Stimulated activated CD4-positive, alpha-beta T cell treated with anti-CD3 and anti-CD28 coated beads, Interleukin-2, amount 100 ng/mL, for 4 hours (primary cell): ENCODE measurements around the gene CCDC152.

ENCODE experiments used
- DNase-seq: peaks from one replicate; pipeline ENCODE4 v3.0.0-alpha.2; 2020; ENCODE audit warnings: low read depth

The CCDC152 gene

DNA sequence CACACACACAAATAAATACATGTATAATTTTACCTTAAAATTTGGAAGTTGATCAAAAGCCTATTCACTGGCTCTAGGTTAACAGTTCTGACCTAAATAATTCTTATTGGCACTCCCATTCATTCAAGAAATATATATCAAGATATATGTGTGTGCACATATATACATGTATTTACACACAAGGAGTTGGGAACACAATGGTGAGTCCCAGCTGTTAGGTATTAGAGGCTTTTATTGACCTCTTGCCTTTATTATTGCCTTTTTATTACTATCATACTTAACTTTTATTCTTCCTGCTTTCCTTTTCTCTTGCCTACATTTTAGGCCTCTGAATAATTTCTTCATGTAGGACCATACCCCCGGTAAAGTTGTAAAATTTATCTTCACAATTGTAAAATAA is 25.0 kb downstream of the CCDC152 start:
- DNase-seq = no peak

DNA sequence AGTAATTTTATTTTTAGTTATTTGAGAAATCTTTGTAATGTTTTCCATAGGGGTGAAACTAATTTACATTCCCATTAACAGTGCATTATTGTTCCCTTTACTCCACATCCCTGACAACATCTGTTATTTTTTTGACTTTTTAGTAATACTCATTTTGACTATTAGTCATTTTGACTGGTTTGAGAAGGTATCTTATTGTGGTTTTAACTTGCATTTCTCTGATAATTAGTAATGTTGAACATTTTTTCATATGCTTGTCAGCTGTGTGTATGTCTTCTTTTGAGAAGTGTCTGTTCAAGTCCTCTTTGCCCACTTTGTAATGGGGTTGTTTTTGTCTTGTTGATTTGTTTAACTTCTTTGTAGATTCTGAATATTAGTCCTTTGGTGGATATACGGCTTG is 27.5 kb downstream of the CCDC152 start:
- DNase-seq = no peak

DNA sequence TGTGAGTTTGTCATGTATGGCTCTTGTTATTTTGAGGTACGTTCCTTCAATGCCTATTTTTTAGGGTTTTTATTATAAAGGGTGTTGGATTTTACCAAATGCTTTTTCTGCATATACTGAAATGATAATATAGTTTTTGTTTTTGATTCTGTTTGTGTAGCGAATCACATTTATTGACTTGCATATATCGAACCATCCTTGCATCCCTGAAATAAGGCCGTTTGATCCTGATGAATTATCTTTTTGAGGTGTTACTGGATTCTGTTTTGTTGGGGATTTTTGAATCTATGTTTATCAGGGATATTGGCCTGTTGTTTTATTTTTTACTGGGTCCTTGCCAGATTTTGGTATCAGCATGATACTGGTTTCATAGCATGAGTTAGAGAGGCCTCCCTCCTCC is 29.1 kb downstream of the CCDC152 start:
- no peak for DNase-seq

DNA sequence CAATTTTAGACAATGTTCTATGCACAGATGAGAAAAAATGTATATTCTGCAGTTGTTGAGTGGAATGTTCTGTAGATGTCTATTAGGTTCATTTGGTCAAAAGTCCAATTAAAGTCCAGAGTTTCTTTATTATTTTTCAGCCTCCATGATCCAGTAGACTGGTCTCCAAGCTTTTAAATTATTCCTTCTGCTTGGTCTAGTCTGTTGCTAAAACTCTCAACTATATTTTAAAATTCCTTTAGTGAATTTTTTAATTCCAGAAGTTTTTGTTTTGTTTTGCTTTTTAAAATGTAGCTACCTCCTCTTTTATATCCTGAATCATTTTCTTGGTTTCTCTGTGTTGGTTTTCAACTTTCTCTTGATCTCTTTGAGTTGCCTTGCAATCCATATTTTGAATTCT is 30.5 kb downstream of the CCDC152 start:
- no peak for DNase-seq

DNA sequence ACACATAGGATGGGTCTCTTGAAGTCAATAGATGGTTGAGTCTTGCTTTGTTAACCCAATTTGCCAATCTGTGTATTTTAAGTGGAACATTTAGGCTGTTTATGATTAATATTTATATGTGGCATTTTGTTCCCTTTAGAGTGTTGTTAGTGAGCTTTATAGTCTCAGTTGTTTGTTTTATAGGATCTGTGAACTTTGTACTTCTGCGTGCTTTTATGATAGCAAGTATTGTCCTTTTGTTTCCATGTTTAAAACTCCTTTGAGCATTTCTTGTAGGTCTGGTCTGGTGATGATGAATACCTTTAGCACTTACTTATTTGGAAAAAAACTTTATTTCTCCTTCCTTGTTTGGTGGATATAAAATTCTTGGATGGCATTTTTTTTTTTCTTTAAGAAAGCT is 31.2 kb downstream of the CCDC152 start:
- no peak for DNase-seq

DNA sequence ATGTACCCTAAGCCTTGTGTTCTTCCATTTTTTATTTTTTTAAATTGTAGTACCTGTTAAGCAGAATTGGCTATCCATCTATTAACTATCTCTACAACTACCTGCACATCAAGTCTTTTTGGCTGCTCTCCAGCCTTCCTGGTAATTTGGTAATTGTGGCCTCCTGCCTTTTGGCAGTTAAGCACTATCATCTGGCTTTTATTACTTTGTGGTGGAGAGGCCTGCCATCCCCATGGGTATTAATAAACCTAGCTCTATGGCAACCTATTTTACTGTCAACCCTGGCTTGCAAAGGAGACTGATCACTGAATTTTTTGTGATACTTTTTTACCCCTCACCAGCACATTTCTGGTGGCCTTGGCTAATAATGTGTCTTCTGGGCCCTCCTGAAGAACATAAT is 34.5 kb downstream of the CCDC152 start:
- no peak for DNase-seq

DNA sequence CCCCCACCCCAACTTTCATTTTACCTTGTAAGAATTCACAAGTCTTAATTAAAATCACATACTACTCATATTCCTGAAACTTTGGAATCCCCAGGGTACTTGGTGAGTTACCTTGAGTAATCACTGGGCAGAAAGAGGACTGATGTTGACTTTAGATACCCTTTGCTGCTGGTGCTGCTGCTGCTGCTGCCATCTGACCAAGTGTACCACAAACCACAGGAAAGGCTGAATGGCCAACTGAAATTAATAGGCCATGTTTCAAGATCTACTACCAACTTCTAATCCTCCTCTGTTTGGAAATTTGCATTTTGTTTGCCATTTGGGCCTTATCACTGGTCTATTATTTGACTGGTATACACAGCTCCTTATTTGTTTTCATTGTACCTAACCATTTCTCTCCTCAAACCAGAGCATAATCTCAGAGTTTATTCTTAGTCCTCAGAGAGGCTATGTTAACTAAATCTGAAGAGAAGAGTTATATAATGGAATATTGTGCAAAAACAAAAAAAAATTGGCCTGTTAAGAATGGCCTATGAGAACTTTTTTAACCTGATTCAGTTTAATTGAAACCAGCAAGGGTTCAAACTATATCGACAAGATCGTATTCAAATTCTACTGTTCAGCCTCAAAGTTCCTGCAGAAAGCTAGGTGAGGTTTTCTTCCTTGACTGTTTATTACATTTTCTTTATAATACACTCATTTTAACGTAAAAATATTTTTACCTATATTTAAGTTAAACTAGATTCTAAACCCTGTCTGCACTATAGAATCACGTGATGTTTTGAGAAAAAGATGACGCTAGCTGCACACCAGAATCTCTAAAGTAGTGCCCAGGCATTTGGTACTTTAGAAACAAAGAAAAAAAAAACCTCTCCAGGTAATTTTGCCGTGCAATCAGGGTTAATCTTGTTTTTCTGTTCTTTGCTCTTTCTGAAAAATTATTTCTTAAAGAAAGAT is 41.9 kb downstream of the CCDC152 start:
- no peak for DNase-seq

DNA sequence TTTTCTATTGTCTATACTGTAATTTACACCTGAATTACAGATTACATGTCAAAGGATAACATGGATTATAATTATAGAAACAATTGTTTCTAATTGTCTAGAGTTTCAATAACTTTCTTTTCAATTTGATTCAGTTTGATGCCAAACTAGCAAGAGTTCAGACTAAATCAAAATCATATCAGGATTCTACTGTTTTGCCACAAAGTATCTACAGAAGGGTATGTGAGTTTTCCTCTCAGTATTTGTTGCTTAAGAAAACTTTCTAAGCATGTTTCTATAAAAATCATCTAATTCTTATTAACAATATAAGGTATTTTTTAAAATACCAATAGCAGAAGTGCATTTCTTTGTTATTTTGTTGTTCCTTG is 42.6 kb downstream of the CCDC152 start:
- no peak for DNase-seq

DNA sequence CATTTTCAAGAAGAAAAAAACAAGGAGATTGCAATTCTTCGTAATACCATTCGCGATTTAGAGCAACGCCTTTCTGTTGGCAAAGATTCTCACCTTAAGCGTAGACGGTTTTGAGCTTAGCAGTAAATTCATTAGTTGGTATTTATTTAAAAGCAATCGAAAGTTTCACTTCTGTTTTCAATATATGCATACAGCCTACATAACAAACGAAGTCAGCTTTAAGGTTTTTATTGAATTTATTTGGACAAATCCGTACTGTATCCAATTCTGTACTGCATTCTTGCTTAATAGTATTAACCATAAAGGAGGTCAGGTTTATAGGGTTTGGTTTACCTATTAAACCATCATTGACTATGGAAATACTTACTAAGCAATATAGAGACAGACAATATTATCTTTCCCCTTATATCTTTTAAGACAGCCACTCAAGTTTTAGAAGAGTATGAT is 43.1 kb downstream of the CCDC152 start:
- DNase-seq = no peak

DNA sequence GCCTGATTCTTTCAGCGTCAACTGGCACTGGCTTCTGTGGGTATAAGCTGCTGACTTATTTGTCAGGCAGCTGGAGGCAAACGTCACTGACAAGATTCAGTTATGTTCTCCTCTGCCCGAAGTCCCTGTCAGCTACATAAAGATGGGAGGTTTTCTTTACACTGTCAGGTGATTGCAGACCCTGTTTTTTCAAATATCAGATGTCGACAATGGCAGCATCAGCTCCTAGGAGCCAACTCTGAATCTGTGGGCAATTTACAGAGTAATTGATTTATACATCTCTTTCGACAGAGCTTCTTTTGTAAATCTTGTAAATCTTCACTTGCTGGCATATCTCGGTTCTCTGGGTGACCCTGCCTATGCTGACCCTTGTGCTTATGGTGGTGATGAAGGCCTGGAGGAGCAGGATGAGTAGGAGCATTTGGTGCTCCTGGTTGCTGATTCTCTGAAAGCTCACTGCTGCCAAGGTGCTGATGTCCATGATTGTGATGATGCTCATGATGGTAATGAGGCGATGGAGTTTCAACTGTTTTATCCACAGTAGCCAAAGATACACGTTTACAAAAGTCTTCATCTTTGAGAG is 44.2 kb downstream of the CCDC152 start:
- DNase-seq = no peak

DNA sequence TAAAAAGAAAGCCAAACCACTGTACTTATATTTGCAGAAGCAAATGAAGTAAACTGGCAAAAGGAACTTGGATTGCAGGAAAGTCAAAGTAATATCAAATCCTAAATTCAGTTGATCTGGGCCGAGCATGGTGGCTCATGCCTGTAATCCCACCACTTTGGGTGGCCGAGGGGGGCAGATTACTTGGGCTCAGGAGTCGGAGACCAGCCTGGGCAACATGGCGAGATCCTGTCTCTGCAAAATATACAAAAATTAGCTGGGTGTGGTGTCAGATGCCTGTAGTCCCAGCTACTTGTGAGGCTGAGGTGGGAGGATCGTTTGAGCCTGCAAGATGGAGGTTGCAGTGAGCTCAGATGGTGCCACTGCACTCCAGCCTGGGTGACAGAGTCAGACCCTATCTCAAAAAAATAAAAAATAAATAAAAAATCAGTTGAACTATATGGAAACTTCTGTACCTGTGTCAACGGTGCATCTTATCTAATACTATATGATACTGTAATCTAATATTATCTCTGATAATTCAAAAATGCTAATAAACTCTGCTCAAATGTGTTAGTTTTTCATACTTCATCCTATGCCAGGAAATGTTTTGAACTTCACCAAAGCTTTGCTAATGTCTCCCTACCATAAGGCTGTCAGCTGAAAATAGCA is 45.0 kb downstream of the CCDC152 start:
- no peak for DNase-seq

DNA sequence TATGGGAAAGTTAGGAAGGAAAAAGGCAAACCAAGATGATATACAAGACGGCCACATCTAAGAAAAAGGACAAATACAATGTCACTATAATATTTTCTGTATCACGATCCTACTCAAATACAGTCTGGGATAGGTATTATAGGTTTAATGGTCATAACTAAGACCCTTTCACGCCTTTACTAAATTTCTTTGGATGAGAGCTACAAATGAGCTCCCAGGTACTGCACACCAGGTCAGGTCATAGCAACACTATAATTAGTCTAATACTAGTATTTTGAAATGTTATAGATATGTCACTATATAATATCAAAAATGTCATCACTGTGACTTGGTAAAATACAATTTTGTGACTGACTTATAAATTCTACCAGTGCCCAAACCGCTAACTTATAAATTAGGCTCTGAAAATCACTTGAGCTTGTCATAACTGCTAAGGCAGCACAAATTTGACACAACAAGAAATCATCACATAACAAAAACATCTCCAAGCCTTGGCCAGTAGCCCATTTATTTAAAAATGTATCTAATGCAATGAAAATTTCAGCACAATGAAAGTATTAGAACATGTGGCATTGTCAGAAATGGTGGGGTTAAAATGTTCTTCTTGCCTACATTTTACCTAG is 48.2 kb downstream of the CCDC152 start:
- DNase-seq = no peak

DNA sequence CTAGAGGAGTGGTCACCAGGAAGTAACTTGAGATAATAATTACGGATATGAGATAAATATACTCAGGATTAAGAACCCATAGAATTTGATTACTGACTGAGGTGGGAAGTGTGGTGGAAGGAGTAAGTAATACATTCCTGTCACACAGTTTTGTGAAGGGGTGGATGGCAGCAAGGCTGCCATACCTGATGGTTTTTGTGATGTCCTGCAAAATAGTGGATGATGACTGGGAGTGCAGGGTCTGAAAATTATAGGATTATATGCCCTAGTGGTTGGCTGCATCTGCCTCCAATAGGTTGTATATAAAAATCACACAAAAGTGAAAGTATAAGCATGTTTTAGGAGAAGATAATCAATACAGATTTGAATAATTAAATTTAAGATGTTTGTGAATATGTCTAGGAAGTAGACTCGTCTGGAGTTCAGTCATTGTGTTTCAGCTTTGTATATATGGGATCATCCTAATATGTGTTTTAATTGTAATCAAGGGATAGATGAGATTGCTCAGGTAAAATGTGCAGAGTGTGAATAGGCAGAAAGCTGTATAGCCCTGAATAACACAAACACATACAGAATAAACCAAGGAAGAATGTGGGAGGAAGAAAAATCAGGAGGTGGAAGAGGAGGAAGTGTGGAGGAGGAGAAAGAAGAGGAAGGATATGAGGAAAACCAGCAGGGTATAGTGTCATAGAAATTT is 49.5 kb downstream of the CCDC152 start:
- no peak for DNase-seq

DNA sequence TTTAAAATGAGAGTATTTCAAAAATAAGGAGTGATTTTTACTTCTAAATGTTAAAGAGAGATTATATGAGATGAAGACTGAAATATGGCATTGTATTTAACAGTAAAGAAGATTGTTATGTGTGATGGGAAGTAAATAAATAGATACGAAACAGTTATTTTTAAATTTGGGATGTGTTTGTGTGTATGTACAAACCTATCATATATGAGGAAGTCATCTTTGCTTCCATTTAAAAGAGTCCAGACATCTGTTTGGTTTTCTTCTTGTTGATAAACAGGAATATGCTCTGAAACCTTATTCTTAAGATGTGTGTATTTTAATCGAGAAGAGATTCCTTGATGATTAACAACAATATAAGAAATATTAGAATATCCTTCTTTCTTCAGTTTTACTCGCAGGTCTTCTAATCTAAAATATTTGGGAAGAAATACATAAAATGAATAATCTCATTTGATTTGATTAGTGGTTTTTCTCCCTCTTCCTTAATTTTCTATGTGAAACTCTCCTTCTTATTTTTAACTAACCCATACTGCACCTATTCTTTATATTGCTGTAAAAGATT is 50.2 kb downstream of the CCDC152 start:
- no peak for DNase-seq

DNA sequence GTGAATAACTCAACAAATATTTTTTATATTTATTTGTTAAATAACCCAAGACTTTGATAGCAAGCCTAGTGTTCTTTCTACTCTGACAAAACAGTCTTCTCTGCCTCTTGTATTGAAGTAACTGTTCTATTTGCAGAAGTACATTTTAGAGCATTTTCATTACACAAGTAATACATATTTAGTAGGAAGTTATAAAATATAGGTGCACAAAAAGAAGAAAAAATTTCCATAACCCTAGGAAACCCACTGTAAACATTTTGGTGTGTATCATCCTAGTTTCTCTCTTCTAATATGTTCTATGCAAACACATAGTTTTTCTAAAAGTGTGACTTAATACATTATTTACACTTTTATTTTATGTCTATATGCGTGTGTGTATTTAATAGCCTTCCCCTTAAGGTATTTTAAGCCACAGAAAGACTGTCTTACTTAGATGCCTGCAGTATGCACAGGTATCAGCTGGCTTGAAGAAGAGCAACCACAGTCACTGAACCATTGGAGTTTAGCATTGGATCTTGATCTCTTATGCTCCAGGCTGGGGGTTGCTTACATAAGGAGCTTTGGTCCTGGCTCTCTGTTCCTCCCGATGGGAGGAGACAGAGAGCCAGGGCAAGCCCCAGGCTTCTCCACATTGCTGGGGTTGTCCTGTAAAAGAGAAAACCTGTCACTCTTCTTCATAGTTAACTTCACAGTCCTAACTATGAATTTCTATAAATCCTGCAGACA is 51.3 kb downstream of the CCDC152 start:
- no peak for DNase-seq

DNA sequence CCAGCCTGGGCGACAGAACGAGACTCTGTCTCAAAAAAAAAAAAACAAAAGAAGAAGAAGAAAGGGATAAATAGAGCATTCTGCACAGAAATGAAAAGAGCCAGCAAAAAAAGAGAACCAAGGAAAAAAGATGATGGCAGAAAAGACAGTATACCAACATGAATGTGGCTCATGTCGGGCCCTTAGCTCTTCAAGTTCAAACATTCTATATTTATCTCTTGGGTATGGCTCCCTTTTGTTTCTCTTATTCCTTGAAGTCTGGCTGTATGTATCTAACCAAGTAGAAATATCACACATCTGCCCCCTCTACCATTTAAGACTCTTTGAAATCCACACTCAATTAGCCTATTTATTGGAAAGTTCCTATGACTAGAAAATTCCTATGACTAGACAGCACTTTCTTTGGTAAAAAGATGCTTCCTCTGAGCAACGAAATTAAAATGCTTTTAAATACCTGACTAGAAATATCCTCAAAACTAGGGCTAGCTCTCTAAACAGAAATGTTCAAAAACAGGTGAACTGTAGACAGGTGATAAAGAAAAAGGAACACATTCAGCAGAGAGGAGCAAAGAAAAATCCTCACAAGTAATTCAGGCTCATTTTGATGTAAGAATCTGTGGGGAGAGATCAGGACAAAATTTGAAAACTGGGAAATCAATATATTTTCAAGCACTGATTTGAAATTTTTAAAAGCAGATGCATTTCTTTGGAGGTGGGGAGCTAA is 52.4 kb downstream of the CCDC152 start:
- DNase-seq = no peak

DNA sequence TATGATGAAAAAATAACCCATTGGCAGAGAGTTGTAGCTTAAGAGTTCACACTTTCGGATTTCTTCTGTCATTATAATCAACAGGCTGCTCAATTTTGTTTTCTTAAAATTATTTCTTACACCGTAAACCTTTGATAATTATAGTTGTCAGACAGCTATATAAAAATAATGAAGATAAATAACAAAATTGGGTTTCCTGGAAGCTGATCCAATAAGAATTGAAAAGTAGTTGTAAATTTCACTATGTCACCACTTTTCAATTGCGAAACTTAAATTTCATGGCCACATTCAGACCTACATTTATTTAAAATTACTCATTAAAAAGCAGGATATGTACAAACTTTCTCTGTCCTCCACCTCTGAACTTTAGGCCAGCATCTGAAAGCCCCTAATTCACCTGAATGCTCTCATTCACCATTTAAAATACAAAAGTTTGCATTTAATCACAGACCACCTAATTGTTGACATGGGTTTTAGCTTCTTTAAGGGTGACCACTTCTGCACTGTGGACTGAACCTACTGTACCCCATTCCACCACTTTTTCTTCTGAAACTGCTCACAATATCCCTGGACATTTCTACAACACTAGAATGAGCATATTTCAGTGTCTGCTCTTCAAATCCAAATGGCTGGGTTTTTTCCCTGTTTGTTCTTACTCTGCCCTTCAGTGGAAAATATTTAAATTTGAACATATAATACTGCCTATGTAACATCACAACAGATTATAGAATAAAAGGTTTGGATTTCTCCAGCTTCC is 54.4 kb downstream of the CCDC152 start:
- no peak for DNase-seq

DNA sequence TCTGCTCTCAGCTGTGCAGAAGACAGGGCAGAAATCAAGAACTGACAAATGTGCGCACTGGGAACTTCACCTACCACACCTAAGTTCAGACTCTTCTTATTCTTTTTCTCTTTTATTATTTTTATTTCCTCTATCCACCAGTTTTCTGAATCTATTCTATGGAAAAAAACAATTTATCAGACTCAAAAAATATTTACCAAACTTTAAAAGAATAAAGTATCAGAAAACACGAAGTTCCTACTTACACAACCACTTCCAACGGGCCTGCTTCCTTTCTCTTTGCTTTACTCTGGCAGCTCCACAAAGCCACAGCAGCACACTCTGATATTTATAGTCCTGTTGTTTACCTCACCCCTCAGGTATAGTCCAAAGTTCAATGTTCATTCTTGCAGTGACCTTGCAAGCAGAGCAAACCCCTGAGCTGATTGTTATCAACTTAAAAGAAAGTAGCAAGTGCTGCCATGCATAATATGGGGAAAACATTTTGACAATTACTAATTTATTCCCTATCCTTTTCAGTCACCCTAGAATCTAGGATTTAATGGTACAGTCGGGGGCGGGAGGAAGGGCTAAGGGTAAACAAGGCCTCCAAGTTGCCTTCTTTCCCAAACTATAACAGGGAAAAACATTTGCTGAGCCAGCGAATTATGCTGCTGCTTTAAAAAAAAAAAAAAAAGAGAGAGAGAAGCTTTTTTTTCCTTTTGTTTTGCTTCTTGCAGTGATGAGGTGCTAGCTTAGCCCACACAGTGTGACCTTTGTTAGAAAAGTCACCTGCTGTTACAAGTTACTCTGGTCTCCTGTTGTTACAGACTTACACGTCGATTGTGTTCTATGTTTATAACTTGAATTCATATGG is 55.2 kb downstream of the CCDC152 start, which contains the start of gene SELENOP:
TSS of gene SELENOP (minus strand) at position 302 of the 856 bp plus-strand sequence. CDS start 3,539 bp downstream, outside the sequence.
- no peak for DNase-seq
